Thyroid gland (tissue), 4 donors: ENCODE results near the gene PKIB. TPM values are rescaled to one million over a fixed set of nuclear protein-coding genes. Genes with fewer than 3 reads are reported as not detected.

Experiments used
- DNase-seq, 2 donors: peaks; one replicate each; pipeline ENCODE4 v3.0.0-alpha.2; 2019
- H3K27ac ChIP-seq, 3 donors: fragments of 200-600 bp; sonication (generic); 1 replicate in 2 of 3; 2 replicates in 1 of 3; pipeline ENCODE4 v1.5.1; 2016 to 2019; ENCODE audit warnings: mild to moderate bottlenecking in 1 of 3, moderate library complexity in 1 of 3
- H3K27me3 ChIP-seq: fragments of 200-600 bp; sonication (generic); one replicate; pipeline ENCODE4 v1.5.1; 2019
- H3K36me3 ChIP-seq, 2 donors: fragments of 200-600 bp; sonication (generic); one replicate each; pipeline ENCODE4 v1.5.1; 2016 to 2019
- H3K4me1 ChIP-seq, 2 donors: fragments of 200-600 bp; sonication (generic); one replicate each; pipeline ENCODE4 v1.5.1; 2017 to 2019
- H3K4me3 ChIP-seq, 3 donors: fragments of 200-600 bp; sonication (generic); replicated peaks in 1 of 3; 1 replicate in 2 of 3; 2 replicates in 1 of 3; pipeline ENCODE4 v1.5.1; 2016; ENCODE audit warnings: mild to moderate bottlenecking in 1 of 3
- H3K9me3 ChIP-seq: fragments of 200-600 bp; sonication (generic); one replicate; pipeline ENCODE4 v1.5.1; 2017
- CTCF ChIP-seq, 6 experiments: fragments of 200-600 bp in 3 of 6; fragments of 450-650 bp in 3 of 6; sonication (generic) in 3 of 6; IDR thresholded peaks; one replicate each; pipeline ENCODE4 v1.5.1; 2016 to 2019; ENCODE audit warnings: antibody characterized with exemption in 6 of 6, mild to moderate bottlenecking in 2 of 6, inconsistent platforms in 1 of 6, moderate library complexity in 1 of 6
- POLR2A ChIP-seq, 2 donors: fragments of 450-650 bp; IDR thresholded peaks; one replicate each; pipeline ENCODE4 v1.6.1; 2017; ENCODE audit warnings: antibody characterized with exemption in 2 of 2, mild to moderate bottlenecking in 2 of 2, moderate library complexity in 1 of 2
- WGBS, 2 donors: methylation state at CpG; one replicate each; pipeline ENCODE4 v1.1.5; 2017; 5-methylcytosine and 5-hydroxymethylcytosine counted together
- intact Hi-C: fragments of 100-400 bp; cut with DNase I; formaldehyde crosslinking; loops from one replicate; pipeline ENCODE4 v1.15.1; 2023
- total RNA-seq, 4 donors: library from RNA; depleted of rRNA; stranded (reverse); fragments of >200 nt; gene quantifications; one replicate each; pipeline ENCODE4 v1.2.3, GENCODE V29; 2016

The PKIB gene
- total RNA-seq, 4 donors from 2014 or later, result 0.83 to 3.0 (median 1.5) TPM

GRCh38 chr6:122610690-122611455 lies 668 bp downstream of the PKIB start:
- peak; percentile 75 to 82 for DNase-seq
- H3K36me3 ChIP-seq, result no peaks in the 10 kb centered on the region
- H3K4me3 ChIP-seq, result peak overlapping the region; percentile 24 to 58 (median 41)
- H3K4me1 ChIP-seq, result peaks cover 9 to 11% of the 10 kb centered on the region in 2 donors
- no peaks in the 10 kb centered on the region for H3K27me3 ChIP-seq
- intact Hi-C loops, result no loop called here
- 1% methylated on average over 28 to 41 of the region's 42 CpGs for WGBS, 2 donors
- H3K27ac ChIP-seq, result no peak overlapping the region
- TF ChIP-seq CTCF (IDR thresholded peaks at IDR 0.05) (peak in 1 of 6 experiments; percentile 39), POLR2A (IDR thresholded peaks at IDR 0.05) (no peak)
- H3K9me3 ChIP-seq, result no peaks in the 10 kb centered on the region

GRCh38 chr6:122612838-122613237 lies 2.6 kb downstream of the PKIB start:
- Histone ChIP-seq H3K36me3 (no peaks in the 10 kb centered on the region), H3K4me1 (peaks cover 9 to 11% of the 10 kb centered on the region in 2 donors), H3K27me3 (no peaks in the 10 kb centered on the region), H3K27ac (no peak overlapping the region), H3K9me3 (no peaks in the 10 kb centered on the region), H3K4me3 (no peak overlapping the region)
- intact Hi-C loops, result no loop called here
- DNase-seq, result no peak
- TF ChIP-seq CTCF (IDR thresholded peaks at IDR 0.05) (no peak), POLR2A (IDR thresholded peaks at IDR 0.05) (no peak)
- WGBS, 2 donors, result 75 to 94% methylated on average over 3 of the region's 3 CpGs

GRCh38 chr6:122614303-122614702 lies 4.1 kb downstream of the PKIB start:
- intact Hi-C loops, result no loop called here
- TF ChIP-seq POLR2A (IDR thresholded peaks at IDR 0.05), result no peak
- no peak for TF ChIP-seq CTCF (IDR thresholded peaks at IDR 0.05)
- no peak for DNase-seq
- Histone ChIP-seq H3K4me1 (peaks cover 9 to 11% of the 10 kb centered on the region in 2 donors), H3K4me3 (no peak overlapping the region), H3K36me3 (no peaks in the 10 kb centered on the region), H3K9me3 (no peaks in the 10 kb centered on the region), H3K27ac (no peak overlapping the region), H3K27me3 (no peaks in the 10 kb centered on the region)
- WGBS, 2 donors, result 30 to 38% methylated on average over 1 of the region's 1 CpG

GRCh38 chr6:122615409-122615808 lies 5.2 kb downstream of the PKIB start:
- Histone ChIP-seq H3K4me1 (peaks cover 9 to 11% of the 10 kb centered on the region in 2 donors), H3K27me3 (no peaks in the 10 kb centered on the region), H3K27ac (no peak overlapping the region), H3K4me3 (no peak overlapping the region), H3K36me3 (no peaks in the 10 kb centered on the region), H3K9me3 (no peaks in the 10 kb centered on the region)
- TF ChIP-seq CTCF (IDR thresholded peaks at IDR 0.05) (no peak), POLR2A (IDR thresholded peaks at IDR 0.05) (no peak)
- intact Hi-C loops, result no loop called here
- no peak for DNase-seq
- 81 to 88% methylated on average over 2 of the region's 2 CpGs for WGBS, 2 donors

GRCh38 chr6:122616877-122617276 lies 6.7 kb downstream of the PKIB start:
- H3K27ac ChIP-seq, result no peak overlapping the region
- 83 to 87% methylated on average over 3 of the region's 3 CpGs for WGBS, 2 donors
- H3K4me1 ChIP-seq, result no peaks in the 10 kb centered on the region
- H3K4me3 ChIP-seq, result no peak overlapping the region
- intact Hi-C loops, result no loop called here
- no peak for DNase-seq
- no peak for TF ChIP-seq POLR2A (IDR thresholded peaks at IDR 0.05)
- TF ChIP-seq CTCF (IDR thresholded peaks at IDR 0.05), result no peak
- H3K9me3 ChIP-seq, result no peaks in the 10 kb centered on the region
- H3K36me3 ChIP-seq, result no peaks in the 10 kb centered on the region
- H3K27me3 ChIP-seq, result no peaks in the 10 kb centered on the region
